OCI-M2 (cell line): ENCODE data around the gene GALNT16.

Experiments
- DNase-seq: peaks from one replicate; lab custom pipeline; 2025; ENCODE audit not compliant: unreplicated experiment; lab: John Stamatoyannopoulos, UW

The GALNT16 gene

DNA sequence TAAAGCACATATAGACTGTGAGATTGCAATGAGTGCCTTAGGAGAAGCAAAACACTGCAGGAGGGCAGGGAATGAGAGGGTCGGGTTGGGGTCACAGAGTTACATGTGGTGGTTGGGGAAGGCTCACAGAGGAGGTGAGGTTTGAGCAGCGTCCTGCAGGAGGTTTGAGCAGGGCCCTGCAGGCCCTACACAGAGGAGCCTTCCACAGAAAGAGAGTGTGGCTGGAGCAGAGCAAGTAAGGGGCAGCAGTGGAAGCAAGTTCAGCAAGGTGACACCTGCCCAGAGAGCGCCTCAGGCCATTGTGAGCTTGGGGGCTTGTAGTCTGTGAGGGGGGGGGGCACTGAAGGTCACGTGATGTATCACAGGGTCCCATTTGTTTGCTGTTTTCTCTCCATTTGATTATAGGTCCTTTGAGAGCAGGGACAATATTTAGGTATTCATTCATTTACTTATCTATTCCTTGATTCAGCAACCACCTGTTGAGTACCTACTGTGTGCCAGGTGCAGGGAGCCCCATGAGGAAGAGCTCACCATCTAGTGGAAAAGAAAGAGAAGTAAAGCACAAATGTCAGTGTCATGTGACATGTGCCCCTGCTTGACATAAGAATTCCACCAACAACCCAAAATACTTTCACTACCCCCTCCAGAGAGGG lies 56.6 kb downstream of the GALNT16 start:
- no peak for DNase-seq

DNA sequence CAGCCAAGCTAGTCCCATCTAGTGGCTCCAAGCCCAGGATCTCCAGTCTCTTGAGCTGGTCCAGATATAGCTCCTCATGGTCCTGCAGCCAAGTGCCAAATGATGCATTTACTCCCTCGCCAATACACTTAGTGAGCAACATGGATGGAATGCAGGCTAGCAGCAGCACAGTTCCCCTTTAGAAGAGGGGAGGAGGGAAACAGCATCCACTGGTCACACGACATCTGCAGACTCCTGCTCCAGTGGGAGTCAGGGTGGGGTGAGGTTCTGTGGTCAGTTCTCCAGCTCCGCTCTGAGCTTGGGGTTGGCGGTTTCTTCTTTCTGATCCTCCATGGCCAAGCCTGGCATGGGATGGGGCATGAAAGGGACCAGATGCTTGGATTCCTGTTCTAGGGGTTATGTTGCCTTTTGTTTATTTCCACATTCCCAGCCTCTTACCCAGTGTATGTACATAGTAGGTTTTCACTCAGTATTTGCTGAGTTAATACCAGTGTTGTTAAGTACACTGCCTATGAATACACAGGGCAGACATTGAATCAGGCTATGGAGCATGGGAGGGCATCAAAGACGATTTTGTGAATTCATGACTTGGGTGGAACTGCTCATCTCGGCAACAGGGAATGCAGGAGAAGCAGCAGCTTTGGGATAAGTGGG lies 57.3 kb downstream of the GALNT16 start:
- DNase-seq, result no peak

DNA sequence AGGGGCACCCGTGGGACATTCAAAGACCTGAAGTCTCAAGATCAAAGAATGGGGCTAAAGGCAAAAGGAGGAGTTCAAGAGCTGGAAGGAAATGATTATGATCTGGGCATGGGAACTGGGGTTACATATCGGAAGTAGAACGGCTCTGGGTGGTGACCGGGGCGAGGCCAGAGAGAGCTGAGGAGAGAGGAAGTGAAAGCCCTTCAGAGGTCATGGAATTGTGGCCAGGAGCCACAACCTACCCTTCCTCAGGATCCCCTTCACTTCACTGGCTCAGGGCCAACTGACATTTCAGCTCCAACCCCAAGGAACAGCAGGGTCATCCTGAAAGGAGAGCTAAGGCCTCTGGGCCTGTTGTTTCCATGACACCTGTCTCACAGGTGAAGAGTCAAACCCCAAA lies 57.8 kb downstream of the GALNT16 start:
- no peak for DNase-seq

DNA sequence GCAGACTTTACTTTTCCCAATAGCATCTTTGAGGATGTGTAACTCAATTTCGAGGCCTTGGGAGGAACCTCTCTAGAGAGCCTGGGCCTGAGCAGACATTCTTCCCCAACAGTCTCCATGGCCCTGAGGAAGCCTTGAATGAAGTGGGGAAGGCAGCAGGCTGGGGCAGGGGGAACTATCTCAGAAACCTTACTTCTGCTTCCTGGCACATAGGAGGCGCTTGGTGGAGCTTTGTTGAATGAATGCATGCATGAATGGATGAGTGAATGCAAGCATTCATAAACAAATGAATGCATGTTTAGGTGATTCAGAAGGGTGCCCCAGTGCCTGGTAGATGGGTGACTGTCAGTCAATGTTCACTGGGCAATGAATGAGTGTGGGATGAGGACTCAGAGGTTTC lies 58.3 kb downstream of the GALNT16 start:
- no peak for DNase-seq

DNA sequence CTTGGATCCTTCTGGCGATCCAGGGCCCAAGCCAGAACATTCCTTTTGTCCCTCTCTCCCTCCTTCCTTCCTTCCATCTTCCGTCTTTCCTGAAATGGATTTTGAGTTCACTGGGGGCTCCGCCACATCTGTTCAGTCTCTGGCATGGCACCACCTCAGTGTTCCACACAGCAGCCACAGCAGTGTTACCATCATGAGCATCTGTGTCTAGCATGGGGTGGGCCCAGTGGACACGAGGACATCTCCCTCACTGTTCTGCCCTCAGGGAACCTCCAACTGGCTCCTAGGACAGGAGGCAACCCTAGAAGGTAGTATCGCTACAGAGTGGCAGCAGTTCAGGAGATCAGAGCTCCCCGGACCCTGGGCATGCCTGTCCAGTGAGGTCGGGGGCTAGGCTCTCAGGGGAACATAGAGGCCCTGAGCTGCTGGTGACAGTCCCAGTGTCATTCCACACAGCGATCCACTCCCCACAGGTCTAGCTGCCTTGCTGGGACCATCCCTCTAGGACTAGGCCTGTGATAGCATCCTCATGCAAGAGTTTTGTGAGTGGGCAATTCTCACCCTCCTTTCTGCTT lies 59.0 kb downstream of the GALNT16 start:
- no peak for DNase-seq

DNA sequence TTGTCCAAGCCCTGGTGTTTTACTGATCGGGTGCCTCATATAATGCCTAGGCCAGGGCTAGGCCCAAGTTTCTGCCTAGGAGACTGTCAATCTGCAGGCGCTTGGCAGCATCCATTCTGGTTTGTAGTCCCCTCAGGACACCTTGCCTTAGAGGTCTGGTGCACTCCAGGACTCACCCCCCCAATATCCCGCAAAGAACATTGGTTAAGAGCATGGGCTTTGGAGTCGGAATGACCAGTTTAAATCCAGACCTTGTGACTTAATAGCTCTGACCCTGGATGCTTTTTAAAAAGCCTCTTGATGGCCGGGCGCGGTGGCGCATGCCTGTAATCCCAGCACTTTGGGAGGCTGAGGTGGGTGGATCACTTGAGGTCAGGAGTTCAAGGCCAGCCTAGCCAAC lies 60.0 kb downstream of the GALNT16 start:
- no peak for DNase-seq

DNA sequence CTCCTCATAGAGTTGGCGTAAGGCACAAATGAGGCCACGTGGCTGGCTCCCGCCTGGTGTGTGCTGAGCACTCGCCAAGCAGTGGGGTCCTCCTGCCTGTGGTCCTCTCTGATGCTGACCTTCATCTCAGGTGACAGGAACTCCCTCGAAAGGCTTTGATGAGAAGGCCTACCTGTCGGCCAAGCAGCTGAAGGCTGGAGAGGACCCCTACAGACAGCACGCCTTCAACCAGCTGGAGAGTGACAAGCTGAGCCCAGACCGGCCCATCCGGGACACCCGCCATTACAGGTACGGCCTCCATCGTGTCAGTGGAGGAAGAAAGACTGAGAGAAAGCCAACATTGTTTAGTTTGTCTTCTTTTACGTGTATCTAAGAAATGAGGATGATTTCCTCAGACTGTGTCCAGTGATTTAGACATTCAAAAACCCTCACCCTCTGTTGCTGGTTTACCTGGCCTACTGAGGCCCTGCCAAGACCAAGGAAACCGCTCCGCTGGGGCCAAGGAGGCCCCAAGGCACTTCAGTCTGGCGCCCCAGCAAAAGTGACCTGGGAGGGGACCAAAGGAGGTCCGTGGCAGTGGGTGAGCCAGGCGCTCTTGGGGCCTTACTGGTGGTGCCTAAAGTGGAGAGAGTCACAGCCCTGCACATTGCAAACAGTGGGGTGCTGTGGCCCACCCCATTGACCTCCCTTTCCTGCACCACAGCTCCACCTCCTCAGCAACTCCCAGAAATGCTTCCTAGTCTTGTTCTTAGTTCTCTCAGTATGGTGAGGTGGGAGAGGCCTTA lies 60.8 kb downstream of the GALNT16 start:
- no peak for DNase-seq

DNA sequence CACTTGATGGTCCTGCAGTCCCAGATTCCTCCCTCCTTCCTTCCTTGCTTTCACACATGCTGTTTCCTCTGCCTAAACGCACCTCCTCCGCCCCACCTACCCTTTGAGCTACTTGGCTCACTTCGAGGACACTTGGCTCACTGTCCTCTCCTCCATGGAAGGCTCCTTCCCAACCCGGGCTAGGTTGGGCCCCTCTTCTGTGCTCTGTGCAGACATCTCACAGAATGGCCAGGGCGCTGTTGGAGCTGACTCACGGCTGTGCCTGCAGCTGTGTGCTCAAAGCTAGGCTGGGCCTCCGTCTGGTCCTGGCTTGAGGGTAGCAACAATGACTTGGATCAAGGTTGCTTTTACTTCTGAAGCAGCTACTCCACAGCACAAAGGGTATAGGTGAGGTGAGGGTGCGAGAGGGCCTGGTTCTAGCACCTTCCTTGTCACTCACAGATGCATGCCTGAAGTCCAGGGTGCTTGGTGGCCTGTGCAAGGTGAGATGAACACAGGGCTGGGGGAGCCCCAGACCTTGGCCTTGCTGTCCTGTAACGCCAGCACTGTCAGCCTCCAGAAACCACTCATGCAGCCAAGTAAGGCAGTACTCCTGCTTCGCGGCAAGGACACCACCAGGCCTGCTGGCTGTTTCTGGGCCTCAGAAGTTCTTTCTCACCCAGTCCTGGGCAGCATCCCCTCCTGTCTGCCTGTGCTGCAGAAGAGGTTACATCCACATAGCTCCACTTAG lies 61.8 kb downstream of the GALNT16 start:
- no peak for DNase-seq

DNA sequence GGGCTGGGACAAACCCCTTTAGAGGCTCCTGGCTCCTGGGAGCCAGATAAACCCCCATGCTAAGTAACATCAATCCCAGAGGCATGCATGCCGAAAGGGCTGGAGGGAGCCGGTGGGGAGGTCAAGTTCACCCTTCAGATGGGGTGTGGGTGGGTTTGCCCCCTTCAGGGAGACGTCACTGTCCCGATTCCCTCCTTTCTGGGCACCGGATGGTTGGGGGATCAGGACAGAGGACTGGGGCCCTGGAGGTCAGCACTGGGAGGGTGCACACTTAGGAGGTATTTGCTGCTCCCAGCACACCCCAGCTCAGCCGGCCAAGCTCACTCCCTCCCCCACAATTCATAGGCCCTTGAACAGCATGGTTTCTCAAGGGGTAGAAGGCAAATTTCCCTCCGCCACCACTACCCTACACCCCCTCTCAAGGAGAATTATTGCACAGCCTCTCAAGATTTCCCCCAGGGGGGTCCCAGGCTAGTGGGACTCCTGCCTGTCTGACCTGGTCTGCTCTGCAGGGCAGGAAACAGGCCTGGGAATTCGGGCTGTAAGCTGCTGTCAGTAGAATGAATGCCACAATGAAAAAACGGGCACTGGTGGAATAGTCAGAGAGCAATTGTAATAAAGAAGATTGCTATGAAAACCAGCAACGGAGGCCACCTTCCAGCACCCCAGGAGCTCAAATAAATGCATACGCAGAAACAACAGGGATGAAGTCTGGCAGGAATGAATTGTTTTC lies 63.5 kb downstream of the GALNT16 start:
- no peak for DNase-seq

DNA sequence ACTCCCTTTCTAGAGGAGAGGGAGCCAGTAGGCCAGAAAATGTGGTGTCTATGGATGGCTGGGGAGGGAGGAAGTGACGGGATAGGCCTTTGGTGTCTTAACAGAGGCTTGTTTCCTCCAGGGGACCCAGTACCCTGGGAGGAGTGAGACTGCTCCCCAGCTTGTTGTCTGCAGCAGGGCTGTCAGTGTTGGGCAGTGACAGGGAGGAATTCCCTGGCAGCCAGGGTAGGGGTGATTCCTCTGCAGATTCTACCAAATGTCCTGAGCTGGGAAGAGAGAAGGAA lies 64.0 kb downstream of the GALNT16 start:
- DNase-seq, result no peak

DNA sequence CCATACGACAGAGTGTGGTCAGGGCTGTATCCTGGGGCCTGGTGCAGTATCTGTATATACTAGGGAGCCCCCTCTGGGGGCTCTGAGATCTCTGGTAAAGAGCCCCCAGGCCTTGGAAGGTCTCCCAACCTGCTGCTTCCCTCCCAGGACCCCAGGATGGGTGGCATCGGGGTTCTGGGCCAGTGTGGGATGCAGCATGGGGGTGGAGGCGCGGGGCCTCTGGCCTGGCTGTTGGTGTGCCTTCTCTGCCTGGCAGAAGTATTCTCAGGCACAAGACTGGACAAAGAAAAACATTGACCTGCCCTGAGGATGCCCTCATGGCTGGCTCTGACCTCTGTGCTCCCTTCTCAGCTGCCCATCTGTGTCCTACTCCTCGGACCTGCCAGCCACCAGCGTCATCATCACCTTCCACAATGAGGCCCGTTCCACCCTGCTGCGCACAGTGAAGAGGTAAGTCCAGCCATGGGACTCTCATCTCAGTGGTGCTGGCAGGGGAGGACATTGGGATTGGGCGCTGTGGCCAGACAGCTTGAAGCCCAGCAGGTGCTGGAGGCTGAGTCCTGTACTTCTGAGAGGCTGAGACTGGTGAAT lies 64.5 kb downstream of the GALNT16 start:
- DNase-seq, result no peak

DNA sequence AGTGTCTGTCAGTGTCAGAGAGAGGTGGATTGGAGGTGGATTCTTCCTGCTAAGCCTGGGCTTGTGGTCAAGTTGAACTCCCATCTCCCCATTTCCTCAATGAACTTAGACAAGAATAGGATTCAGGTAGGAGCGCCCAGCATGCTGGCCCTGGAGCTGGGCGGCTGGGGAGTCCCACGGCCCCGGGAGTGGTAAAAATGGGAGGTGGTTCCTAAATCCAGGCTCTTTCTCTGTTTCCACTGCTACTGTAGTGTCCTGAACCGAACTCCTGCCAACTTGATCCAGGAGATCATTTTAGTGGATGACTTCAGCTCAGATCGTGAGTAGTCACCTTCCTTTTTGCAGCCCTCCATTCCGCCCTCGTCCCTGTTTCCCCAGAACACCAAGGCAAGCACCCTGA lies 65.1 kb downstream of the GALNT16 start:
- no peak for DNase-seq

DNA sequence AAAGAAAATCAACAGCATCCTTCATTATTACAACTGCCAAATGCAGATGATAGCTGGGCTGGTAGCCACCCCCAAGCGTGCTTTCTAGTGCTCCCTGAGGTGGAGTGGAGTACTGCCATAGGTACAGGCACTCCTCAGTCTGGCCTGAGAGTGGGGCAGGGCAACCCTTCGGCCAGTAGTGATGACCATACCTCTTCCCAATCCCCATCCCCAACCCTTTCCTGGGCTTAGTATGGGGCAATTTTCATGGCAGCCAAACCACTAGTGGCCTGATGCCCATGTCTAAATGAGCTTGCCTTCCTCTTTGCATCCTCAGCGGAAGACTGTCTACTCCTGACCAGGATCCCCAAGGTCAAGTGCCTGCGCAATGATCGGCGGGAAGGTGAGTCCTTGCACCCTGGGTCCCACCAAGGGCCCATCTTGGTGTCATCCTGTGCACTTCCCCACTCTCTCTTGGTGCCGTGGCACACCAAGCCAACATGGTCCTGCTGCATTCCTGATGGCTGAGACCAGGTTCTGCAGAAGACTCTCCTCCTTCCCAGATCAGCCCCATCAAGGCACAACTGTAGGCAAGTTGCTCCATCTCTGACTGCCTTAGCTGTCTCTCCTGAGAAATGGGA lies 65.8 kb downstream of the GALNT16 start:
- no peak for DNase-seq

DNA sequence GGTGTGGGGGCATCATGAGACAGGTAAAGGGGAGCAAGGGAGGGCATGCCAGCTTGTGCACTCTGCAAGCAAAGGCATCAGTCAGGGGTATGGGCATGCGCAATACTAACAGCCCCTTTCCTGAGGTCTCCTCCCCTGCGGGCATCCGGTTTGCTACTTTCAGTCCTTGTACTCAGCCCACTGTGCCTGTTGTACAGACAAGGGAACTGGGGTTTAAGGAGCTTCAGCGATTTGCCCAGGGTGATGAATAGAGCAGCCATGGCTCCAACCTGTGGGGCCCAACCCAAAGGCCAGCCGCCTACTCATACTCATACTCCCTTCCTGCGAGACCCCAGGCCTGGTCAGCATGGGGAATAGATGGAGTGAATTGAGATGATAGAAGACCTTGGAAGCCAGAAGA lies 66.7 kb downstream of the GALNT16 start:
- DNase-seq, result no peak

DNA sequence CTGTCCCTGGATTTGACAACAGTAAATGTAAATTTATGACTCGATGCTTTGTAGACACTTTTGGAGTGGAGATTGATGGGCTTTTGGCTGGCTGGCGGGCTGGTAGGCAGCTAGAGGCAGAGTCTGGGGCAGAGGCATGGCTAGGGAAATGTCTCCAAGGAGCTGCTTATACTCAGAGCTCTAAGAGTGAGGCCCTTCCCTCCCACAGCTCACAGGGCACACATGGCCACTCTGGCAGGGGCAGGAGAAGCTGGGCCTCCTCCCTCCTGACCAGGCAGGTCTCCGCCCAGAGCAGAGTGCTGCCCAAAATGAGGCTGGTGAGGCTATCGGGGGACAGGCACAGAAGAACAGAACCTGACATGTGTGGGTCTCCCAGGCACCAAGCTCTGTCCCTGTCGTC lies 67.5 kb downstream of the GALNT16 start:
- DNase-seq, result no peak

DNA sequence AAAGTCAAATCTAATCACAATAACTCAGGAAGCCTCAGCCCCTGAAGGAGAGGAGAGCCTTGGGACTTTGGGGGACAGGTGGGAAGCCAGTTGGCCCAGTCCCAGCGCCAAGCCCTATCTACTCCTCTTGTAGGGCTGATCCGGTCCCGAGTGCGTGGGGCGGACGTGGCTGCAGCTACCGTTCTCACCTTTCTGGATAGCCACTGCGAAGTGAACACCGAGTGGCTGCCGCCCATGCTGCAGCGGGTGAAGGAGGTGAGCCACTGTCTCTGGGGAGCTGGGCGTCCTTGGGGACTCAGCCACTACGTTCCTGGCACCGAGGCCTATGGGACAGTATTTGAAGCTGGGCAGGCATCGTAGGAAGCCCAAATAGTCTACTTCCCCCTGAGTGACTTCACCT lies 68.4 kb downstream of the GALNT16 start:
- no peak for DNase-seq

DNA sequence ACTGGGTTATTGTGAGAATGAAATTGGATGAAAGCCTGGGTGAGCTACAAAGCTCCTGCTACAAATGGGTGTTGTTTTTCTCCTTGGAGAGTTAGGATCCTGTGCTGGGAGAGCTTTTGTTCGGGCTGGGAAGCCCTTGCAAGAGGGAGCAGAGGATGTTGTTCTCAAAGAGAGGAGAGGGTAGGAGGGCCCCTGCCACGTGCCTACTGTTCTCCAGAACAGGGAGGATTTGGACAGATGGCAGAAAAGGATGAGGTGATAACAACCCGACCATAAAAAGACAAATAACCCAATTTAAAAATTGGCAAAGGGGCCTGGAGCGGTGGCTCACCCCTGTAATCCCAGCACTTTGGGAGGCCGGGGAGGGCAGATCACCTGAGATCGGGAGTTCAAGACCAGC lies 68.8 kb downstream of the GALNT16 start:
- DNase-seq, result no peak

DNA sequence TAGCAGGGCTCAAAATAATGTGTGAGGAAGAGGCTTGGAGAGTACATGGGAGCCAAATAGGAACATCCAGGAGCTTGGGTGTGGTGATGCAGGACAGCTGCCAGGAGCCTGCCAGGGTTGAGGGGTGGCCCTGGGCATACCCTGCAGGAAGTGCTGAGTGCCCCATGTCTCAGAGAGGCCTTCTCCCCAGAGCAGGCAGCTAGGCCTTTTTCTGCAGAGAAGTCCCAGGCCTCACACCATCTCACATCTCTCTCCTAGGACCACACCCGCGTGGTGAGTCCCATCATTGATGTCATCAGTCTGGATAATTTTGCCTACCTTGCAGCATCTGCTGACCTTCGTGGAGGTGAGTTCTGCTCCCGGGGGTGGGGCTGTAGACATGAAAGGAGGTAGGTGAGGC lies 71.2 kb downstream of the GALNT16 start:
- DNase-seq, result no peak

DNA sequence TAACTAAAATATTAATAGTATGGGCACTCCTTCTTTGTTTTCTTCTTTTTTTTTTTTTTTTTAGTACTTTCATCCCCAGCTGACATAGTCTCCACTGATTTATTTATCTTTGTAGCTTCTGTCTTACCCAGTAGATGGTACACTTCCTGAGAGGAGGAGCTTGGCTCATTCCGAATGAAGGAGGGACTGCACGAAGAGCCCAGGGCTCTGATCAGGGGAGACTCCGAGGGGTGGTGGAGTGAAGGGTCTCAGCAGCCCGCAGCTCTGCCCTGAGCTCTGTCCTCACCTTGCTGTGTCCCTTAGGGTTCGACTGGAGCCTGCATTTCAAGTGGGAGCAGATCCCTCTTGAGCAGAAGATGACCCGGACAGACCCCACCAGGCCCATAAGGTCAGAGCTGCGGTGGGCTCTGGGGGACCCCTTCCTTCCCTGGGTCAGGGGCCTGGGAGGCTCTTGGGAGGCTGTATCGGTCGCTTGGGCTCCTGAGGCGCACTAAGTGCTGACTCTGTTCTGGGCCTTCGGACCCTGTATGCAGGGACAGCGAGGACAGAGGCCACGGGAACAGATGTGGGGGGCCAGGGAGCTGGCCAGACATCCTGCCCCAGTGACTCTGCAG lies 72.9 kb downstream of the GALNT16 start:
- DNase-seq, result no peak
